ENCODE measurements around the gene TNS1. TPM values are rescaled to one million over a fixed set of nuclear protein-coding genes. Genes with fewer than 3 reads are reported as not detected.

Gene TNS1
- total and polyA plus RNA-seq, 2 donors from 2014 or later: 44.8 to 471 TPM

GRCh38 chr2:218003281-218003944 is 618 bp upstream of the TNS1 start:
- TF ChIP-seq CTCF (IDR thresholded peaks at IDR 0.05; ENCODE audit: borderline replicate concordance, extremely low read depth, insufficient read depth): no peak
- FAIRE-seq (no peak), DNase-seq (peak in 3 of 5 donors; percentile 31 to 77 (median 68))
- Histone ChIP-seq H3K4me3 (ENCODE audit: low read length in 3 of 3) (no peak overlapping the region), H3K9ac (ENCODE audit: low read length in 3 of 3) (no peak overlapping the region), H3K27me3 (ENCODE audit: control insufficient read depth, insufficient read depth, low read length) (no peaks in the 10 kb centered on the region), H3K9me3 (ENCODE audit: control insufficient read depth in 2 of 3, insufficient read depth in 1 of 3, low read length in 3 of 3) (no peaks in the 10 kb centered on the region), H3K4me1 (ENCODE audit: control insufficient read depth in 2 of 3, insufficient read depth in 2 of 3, low read depth in 1 of 3, low read length in 3 of 3) (no peaks in the 10 kb centered on the region), H3K27ac (ENCODE audit: low read depth in 2 of 2, low read length in 2 of 2) (no peak overlapping the region), H3K36me3 (ENCODE audit: control insufficient read depth in 2 of 3, insufficient read depth in 3 of 3, low read length in 3 of 3) (no peaks in the 10 kb centered on the region)
- intact Hi-C loops (cut with DNase I): no loop called here

- no peak overlapping the region for H3K27ac ChIP-seq (ENCODE audit: low read depth in 2 of 2, low read length in 2 of 2)
- no peak for TF ChIP-seq CTCF (IDR thresholded peaks at IDR 0.05; ENCODE audit: borderline replicate concordance, extremely low read depth, insufficient read depth)
- H3K9me3 ChIP-seq (ENCODE audit: control insufficient read depth in 2 of 3, insufficient read depth in 1 of 3, low read length in 3 of 3): no peaks in the 10 kb centered on the region
- no peak overlapping the region for H3K9ac ChIP-seq (ENCODE audit: low read length in 3 of 3)
- DNase-seq (peak in 1 of 5 donors; percentile 60), FAIRE-seq (no peak)
- no peaks in the 10 kb centered on the region for H3K36me3 ChIP-seq (ENCODE audit: control insufficient read depth in 2 of 3, insufficient read depth in 3 of 3, low read length in 3 of 3)
- no peaks in the 10 kb centered on the region for H3K27me3 ChIP-seq (ENCODE audit: control insufficient read depth, insufficient read depth, low read length)
- intact Hi-C loops (cut with DNase I): no loop called here
- H3K4me1 ChIP-seq (ENCODE audit: control insufficient read depth in 2 of 3, insufficient read depth in 2 of 3, low read depth in 1 of 3, low read length in 3 of 3): no peaks in the 10 kb centered on the region
- H3K4me3 ChIP-seq (ENCODE audit: low read length in 3 of 3): no peak overlapping the region
Measured at GRCh38 chr2:218002143-218002844, 501 bp downstream of the TNS1 start.

GRCh38 chr2:218001629-218002028 is 1.2 kb downstream of the TNS1 start:
- peak in 1 of 5 donors; percentile 39 for DNase-seq

More at GRCh38 chr2:218001629-218002028, 1.2 kb downstream of the TNS1 start:
- FAIRE-seq: no peak
- H3K27me3 ChIP-seq (ENCODE audit: control insufficient read depth, insufficient read depth, low read length): no peaks in the 10 kb centered on the region
- H3K9ac ChIP-seq (ENCODE audit: low read length in 3 of 3): no peak overlapping the region
- no peak overlapping the region for H3K4me3 ChIP-seq (ENCODE audit: low read length in 3 of 3)
- H3K27ac ChIP-seq (ENCODE audit: low read depth in 2 of 2, low read length in 2 of 2): no peak overlapping the region
- no peaks in the 10 kb centered on the region for H3K9me3 ChIP-seq (ENCODE audit: control insufficient read depth in 2 of 3, insufficient read depth in 1 of 3, low read length in 3 of 3)
- intact Hi-C loops (cut with DNase I): no loop called here
- no peak for TF ChIP-seq CTCF (IDR thresholded peaks at IDR 0.05; ENCODE audit: borderline replicate concordance, extremely low read depth, insufficient read depth)
- H3K36me3 ChIP-seq (ENCODE audit: control insufficient read depth in 2 of 3, insufficient read depth in 3 of 3, low read length in 3 of 3): no peaks in the 10 kb centered on the region
- no peaks in the 10 kb centered on the region for H3K4me1 ChIP-seq (ENCODE audit: control insufficient read depth in 2 of 3, insufficient read depth in 2 of 3, low read depth in 1 of 3, low read length in 3 of 3)
